ENCODE results near the gene FRMPD1.
A peak's percentile ranks its signal among the peaks of the same experiment; 100 is the strongest.

FRMPD1 gene

DNA sequence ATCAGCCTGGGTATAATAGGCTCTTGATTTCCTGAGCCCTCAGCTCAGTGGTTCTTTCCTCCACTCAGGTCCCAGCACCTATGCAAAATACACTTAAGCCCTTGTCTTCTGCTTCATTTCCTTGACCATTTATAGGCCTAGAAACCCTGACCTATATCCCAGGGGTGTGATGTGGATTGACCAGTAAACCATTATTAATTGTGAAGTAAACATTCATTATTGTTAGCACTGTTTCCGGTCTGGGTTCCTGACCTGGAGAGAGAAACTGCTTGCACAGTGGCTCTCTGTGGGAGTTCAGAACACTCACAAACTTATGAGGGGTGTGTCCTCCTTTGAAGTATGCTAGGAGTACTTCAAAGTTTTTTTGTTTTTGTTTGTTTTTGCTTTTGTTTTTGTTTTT lies 38.8 kb upstream of the FRMPD1 start:
- DNase-seq (ENCODE audit: low read depth, low spot score) = no peak
- TF ChIP-seq, protein P1, sequence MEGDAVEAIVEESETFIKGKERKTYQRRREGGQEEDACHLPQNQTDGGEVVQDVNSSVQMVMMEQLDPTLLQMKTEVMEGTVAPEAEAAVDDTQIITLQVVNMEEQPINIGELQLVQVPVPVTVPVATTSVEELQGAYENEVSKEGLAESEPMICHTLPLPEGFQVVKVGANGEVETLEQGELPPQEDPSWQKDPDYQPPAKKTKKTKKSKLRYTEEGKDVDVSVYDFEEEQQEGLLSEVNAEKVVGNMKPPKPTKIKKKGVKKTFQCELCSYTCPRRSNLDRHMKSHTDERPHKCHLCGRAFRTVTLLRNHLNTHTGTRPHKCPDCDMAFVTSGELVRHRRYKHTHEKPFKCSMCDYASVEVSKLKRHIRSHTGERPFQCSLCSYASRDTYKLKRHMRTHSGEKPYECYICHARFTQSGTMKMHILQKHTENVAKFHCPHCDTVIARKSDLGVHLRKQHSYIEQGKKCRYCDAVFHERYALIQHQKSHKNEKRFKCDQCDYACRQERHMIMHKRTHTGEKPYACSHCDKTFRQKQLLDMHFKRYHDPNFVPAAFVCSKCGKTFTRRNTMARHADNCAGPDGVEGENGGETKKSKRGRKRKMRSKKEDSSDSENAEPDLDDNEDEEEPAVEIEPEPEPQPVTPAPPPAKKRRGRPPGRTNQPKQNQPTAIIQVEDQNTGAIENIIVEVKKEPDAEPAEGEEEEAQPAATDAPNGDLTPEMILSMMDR (IDR thresholded peaks at IDR 0.05; ENCODE audit: low read depth, low read length) = no peak
- in situ Hi-C loops (cut with HindIII; ENCODE audit: low sequenced_read_pairs) = no loop called here
- H3K4me3 ChIP-seq (ENCODE audit: low read depth, low read length) = no peak overlapping the region

DNA sequence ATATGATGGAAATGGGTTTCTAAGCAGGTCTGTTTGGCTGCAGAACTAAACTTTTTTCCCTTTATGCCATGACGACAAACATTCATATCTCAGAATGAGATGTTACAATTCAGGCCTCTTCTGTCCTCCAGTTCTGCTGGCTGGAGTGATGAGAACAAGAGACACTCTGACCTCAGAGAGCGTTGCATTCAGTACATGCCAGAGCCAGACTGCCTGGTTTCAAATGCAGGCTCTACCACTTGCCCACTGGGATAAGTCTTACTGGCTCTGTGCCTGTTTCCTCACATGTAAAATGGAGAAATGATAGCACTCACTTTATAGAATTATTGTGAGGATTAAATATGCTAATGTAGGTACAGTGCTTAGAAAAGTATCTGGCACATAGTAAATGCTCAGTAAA lies 33.6 kb upstream of the FRMPD1 start:
- TF ChIP-seq, protein P1 (IDR thresholded peaks at IDR 0.05; ENCODE audit: low read depth, low read length) = no peak
- H3K4me3 ChIP-seq (ENCODE audit: low read depth, low read length) = no peak overlapping the region
- DNase-seq (ENCODE audit: low read depth, low spot score) = no peak
- in situ Hi-C loops (cut with HindIII; ENCODE audit: low sequenced_read_pairs) = no loop called here

DNA sequence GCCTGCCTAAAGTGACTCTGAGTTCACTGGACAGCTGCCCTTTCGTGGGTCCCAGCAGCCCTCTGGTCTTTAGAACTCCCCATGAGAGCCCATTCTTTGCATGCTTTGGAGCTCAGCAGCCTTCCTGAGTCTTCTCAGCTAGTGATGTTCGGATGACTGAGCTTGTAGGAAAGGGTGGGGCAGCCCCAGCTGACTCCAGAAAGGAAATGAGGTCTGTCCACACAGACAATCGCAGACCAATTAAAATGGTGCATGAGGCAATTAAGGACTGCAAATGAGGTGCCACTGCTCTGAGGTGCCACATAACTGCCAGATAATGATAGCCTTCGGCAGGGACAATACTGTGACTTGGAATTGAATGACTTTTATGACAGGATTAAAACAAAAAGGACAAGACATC lies 32.9 kb upstream of the FRMPD1 start:
- TF ChIP-seq, protein P1 (IDR thresholded peaks at IDR 0.05; ENCODE audit: low read depth, low read length) = no peak
- no peak overlapping the region for H3K4me3 ChIP-seq (ENCODE audit: low read depth, low read length)
- in situ Hi-C loops (cut with HindIII; ENCODE audit: low sequenced_read_pairs) = no loop called here
- peak; percentile 13 for DNase-seq (ENCODE audit: low read depth, low spot score)

DNA sequence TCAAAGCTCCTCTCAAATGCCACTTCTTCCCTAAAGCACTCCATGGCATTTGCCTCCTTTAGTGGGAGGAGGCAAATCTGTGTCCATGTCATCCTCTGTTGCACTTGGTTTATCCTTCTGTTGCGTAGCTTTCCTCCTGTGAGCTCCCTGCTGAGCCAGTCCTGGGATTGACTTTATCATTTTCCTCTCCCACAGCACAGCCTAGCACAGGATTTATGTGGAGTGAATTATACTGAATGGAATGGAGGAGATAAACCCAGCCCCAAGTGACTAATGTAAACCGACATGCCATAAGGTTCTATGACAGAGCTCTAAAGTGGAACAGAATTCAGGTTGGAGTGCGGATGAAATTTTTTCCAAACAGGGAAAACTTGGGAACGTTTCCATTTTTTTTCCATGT lies 31.9 kb upstream of the FRMPD1 start:
- H3K4me3 ChIP-seq (ENCODE audit: low read depth, low read length) = no peak overlapping the region
- in situ Hi-C loops (cut with HindIII; ENCODE audit: low sequenced_read_pairs) = no loop called here
- peak; percentile 8 for DNase-seq (ENCODE audit: low read depth, low spot score)
- TF ChIP-seq, protein P1 (IDR thresholded peaks at IDR 0.05; ENCODE audit: low read depth, low read length) = no peak

DNA sequence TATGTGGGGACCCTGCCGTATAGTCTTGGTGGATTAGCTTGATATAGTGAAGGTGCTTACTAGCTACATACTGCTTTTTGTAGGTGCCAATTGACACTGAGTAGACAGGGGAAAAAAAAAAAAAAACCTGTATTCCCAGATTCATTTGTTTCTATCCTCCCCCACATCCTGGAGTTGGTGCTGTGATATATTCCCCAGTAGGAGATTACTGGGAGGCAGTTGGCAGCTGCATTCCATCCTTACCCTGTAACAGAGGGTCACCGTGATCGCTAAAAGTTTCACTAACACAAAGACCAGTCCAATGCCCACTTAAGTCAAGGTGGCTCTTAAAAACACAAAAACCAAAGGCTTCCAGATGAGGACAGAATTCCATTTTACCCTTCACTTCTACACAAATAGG lies 30.9 kb upstream of the FRMPD1 start:
- in situ Hi-C loops (cut with HindIII; ENCODE audit: low sequenced_read_pairs) = no loop called here
- H3K4me3 ChIP-seq (ENCODE audit: low read depth, low read length) = no peak overlapping the region
- TF ChIP-seq, protein P1 (IDR thresholded peaks at IDR 0.05; ENCODE audit: low read depth, low read length) = no peak
- DNase-seq (ENCODE audit: low read depth, low spot score) = no peak

DNA sequence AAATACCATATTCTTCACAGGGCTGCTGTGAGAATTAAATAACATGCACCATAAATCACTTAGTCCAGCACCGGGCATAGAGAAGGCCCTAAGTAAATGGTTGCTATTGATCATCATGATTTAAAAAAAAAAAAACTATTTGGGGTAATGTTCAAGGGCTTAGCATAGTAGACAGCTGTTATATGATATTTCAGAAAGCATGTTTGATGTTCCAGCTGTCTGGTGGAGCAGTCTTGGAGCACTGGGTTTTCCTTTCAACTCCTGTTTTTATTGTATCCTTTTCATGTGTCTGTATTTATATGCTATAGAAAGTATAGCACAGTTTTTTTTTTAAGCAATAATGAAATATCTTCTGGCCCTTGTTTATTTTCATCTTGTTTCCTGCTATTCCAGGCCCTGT lies 30.4 kb upstream of the FRMPD1 start:
- TF ChIP-seq, protein P1 (IDR thresholded peaks at IDR 0.05; ENCODE audit: low read depth, low read length) = no peak
- no peak overlapping the region for H3K4me3 ChIP-seq (ENCODE audit: low read depth, low read length)
- in situ Hi-C loops (cut with HindIII; ENCODE audit: low sequenced_read_pairs) = no loop called here
- no peak for DNase-seq (ENCODE audit: low read depth, low spot score)
